ENCODE measurements around the gene TCF25. TPM values are rescaled to one million over a fixed set of nuclear protein-coding genes. Genes with fewer than 3 reads are reported as not detected.
"Not testable (repeated sequence)": the region's sequence is repeated elsewhere in the genome, so short reads cannot be mapped to it uniquely, and the experiment has no call there.

The TCF25 gene
- total RNA-seq, 1 donor from 2014 or later, result 237 TPM

DNA sequence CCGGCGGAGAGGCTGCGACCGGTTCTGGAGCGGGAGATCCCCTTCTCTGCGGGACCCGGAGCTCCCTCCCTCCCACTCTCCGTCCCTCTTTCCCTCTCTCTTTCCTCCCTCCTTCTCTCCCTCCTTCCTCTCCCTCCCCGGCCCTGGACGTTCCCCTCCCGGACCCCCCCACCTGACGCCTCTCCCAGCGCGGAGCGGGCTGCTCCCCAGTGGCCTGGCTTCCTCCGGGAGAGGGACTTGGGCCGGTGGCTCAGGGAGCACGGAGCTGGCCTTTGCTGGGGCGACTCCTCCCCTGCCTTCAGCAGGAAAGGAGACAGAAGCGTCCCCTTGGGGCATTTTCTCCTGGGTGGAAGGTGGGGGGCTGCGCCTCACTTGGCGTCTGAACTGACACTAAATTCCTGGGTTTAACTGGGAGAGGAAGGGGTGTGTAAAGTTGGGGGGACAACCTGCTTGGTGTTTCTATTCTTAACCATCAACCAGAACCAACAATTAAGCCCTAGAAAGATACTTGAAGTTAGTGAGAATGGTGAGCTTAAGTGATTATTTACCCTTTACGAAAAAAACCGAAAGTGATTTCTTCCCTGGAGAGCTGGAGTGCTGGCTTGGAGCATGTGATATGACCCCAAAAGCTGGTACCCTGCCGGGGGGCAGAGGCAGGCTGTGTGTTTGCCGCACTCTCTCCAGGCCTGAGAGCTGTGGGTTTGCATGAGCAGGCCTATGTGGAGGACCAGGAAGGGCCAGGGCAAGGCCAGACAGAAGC, 44.3 kb upstream of the TCF25 start:
- H3K9me3 ChIP-seq, result no peaks in the 10 kb centered on the region
- intact Hi-C loops (cut with DNase I), result no loop called here
- H3K27me3 ChIP-seq, result no peaks in the 10 kb centered on the region
- TF ChIP-seq, protein P1, sequence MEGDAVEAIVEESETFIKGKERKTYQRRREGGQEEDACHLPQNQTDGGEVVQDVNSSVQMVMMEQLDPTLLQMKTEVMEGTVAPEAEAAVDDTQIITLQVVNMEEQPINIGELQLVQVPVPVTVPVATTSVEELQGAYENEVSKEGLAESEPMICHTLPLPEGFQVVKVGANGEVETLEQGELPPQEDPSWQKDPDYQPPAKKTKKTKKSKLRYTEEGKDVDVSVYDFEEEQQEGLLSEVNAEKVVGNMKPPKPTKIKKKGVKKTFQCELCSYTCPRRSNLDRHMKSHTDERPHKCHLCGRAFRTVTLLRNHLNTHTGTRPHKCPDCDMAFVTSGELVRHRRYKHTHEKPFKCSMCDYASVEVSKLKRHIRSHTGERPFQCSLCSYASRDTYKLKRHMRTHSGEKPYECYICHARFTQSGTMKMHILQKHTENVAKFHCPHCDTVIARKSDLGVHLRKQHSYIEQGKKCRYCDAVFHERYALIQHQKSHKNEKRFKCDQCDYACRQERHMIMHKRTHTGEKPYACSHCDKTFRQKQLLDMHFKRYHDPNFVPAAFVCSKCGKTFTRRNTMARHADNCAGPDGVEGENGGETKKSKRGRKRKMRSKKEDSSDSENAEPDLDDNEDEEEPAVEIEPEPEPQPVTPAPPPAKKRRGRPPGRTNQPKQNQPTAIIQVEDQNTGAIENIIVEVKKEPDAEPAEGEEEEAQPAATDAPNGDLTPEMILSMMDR (IDR thresholded peaks at IDR 0.05), result no peak
- no peak for DNase-seq (ENCODE audit: low spot score in 2 of 2)
- no peaks in the 10 kb centered on the region for H3K36me3 ChIP-seq
- peak overlapping the region; percentile 44 to 62 for H3K4me3 ChIP-seq
- H3K4me1 ChIP-seq, result peaks cover 5 to 8% of the 10 kb centered on the region in 2 donors
- H3K27ac ChIP-seq, result no peak overlapping the region

GRCh38 chr16:89829630-89830437, 43.6 kb upstream of the TCF25 start:
- H3K4me1 ChIP-seq, result peaks cover 5 to 8% of the 10 kb centered on the region in 2 donors
- no peak for DNase-seq (ENCODE audit: low spot score in 2 of 2)
- intact Hi-C loops (cut with DNase I), result no loop called here
- TF ChIP-seq, protein P1 (IDR thresholded peaks at IDR 0.05), result no peak
- no peaks in the 10 kb centered on the region for H3K27me3 ChIP-seq
- no peaks in the 10 kb centered on the region for H3K36me3 ChIP-seq
- H3K4me3 ChIP-seq, result no peak overlapping the region
- H3K27ac ChIP-seq, result no peak overlapping the region
- no peaks in the 10 kb centered on the region for H3K9me3 ChIP-seq

- TF ChIP-seq, protein P1 (IDR thresholded peaks at IDR 0.05), result no peak
- peaks cover 5 to 8% of the 10 kb centered on the region in 2 donors for H3K4me1 ChIP-seq
- no peaks in the 10 kb centered on the region for H3K36me3 ChIP-seq
- H3K9me3 ChIP-seq, result no peaks in the 10 kb centered on the region
- H3K27ac ChIP-seq, result no peak overlapping the region
- no peak overlapping the region for H3K4me3 ChIP-seq
- no peaks in the 10 kb centered on the region for H3K27me3 ChIP-seq
- intact Hi-C loops (cut with DNase I), result no loop called here
- DNase-seq (ENCODE audit: low spot score in 2 of 2), result no peak
These were observed 41.5 kb upstream of the TCF25 start for GRCh38 chr16:89831810-89832328.

GRCh38 chr16:89833664-89834363, 39.6 kb upstream of the TCF25 start:
- H3K9me3 ChIP-seq; intact Hi-C loops (cut with DNase I); H3K36me3 ChIP-seq; H3K27me3 ChIP-seq; H3K4me1 ChIP-seq; DNase-seq (ENCODE audit: low spot score in 2 of 2); H3K27ac ChIP-seq; H3K4me3 ChIP-seq: not testable (repeated sequence)

DNA sequence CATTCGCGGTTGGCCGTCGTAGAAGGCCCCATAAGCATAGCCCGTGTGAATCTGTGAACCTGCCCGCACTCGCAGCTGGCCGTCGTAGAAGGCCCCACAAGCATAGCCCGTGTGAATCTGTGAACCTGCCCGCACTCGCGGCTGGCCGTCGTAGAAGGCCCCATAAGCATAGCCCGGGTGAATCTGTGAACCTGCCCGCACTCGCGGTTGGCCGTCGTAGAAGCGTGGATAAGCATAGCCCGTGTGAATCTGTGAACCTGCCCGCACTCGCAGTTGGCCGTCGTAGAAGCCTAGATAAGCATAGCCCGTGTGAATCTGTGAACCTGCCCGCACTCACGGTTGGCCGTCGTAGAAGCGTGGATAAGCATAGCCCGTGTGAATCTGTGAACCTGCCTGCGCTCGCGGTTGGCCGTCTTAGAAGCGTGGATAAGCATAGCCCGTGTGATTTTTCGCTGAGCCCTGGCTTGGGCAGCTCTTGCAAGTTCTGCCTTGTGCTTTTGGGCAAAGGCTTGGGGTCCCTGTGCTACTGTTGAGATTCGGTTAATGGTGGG, 38.5 kb upstream of the TCF25 start:
- DNase-seq (ENCODE audit: low spot score in 2 of 2); H3K27ac ChIP-seq; H3K36me3 ChIP-seq; H3K27me3 ChIP-seq; H3K4me3 ChIP-seq; H3K9me3 ChIP-seq; H3K4me1 ChIP-seq; intact Hi-C loops (cut with DNase I): not testable (repeated sequence)

- H3K9me3 ChIP-seq; H3K4me1 ChIP-seq; DNase-seq (ENCODE audit: low spot score in 2 of 2); H3K27ac ChIP-seq; H3K27me3 ChIP-seq; intact Hi-C loops (cut with DNase I); H3K36me3 ChIP-seq; H3K4me3 ChIP-seq: not testable (repeated sequence)
These were observed 36.9 kb upstream of the TCF25 start for GRCh38 chr16:89836484-89836883.
